GM23248 (cell line): ENCODE data around the gene SPTLC2.

Experiments used
- EZH2 ChIP-seq: fragments of 200-600 bp; sonication (generic); IDR thresholded peaks from 2 replicates; pipeline ENCODE4 v1.6.1; 2018; ENCODE audit warnings: antibody characterized with exemption, mild to moderate bottlenecking; ENCODE audit not compliant: insufficient read depth, poor library complexity, severe bottlenecking
- EZH2phosphoT487 ChIP-seq: fragments of 200-600 bp; sonication (generic); IDR thresholded peaks from 2 replicates; pipeline ENCODE4 v1.6.1; 2018; ENCODE audit warnings: antibody characterized with exemption, moderate library complexity, mild to moderate bottlenecking, low read depth; ENCODE audit not compliant: insufficient read depth

DNA sequence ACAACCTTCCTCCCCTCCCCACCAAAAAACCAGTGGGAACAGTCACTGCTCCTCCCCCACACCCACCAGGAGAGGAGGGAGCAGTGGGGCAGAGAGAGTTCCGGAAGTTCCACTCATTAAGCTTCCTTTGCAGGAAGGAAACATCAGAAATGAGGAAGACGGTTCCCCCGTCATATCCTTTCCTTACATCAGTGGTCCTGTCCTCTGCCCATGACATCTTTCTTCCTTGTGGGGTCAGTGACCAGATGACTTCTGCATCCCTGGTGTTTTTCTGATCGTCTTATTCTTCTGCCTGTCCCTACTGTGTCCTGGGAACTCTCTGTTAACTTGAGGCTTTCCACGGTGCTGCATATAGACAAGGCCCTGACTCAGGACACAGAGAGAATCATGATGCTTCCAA lies 40.8 kb upstream of the SPTLC2 start:
- no peak for TF ChIP-seq EZH2
- TF ChIP-seq EZH2phosphoT487, result no peak
